PC-9 (cell line): ENCODE results near the gene HTR5A. TPM values are rescaled to one million over a fixed set of nuclear protein-coding genes. Genes with fewer than 3 reads are reported as not detected.
"Not testable (repeated sequence)": the region's sequence is repeated elsewhere in the genome, so short reads cannot be mapped to it uniquely, and the experiment has no call there.

Experiments used
- BruUV-seq: library from RNA; stranded (reverse); fragments of 400-500 nt; replicated peaks from 2 replicates; lab custom pipeline; 2021; lab: Mats Ljungman, UMichigan
- CTCF ChIA-PET: fragments of 300-600 bp; sonication (Branson Sonifier 250); formaldehyde crosslinking; loops from one replicate; lab custom pipeline; 2022; ENCODE audit warnings: antibody characterized with exemption; lab: Charles Lee
- POLR2A ChIA-PET: fragments of 300-600 bp; sonication (Branson Sonifier 250); formaldehyde crosslinking; loops from one replicate; lab custom pipeline; 2022; ENCODE audit warnings: antibody characterized with exemption; ENCODE audit not compliant: unreplicated experiment; lab: Charles Lee
- DNase-seq, 2 experiments: peaks; one replicate each; pipeline versions ENCODE4 v3.0.0 to v3.0.0-alpha.2; 2015 to 2022; ENCODE audit warnings: mixed read lengths in 1 of 2
- H2AFZ ChIP-seq: fragments of 200-600 bp; sonication (generic); 2 replicates; pipeline ENCODE4 v1.8.1; 2017; ENCODE audit warnings: antibody characterized with exemption
- H3F3A ChIP-seq: fragments of 200-600 bp; sonication (generic); 2 replicates; pipeline ENCODE4 v1.8.1; 2017; ENCODE audit warnings: antibody characterized with exemption, mild to moderate bottlenecking, low read depth; ENCODE audit not compliant: insufficient read depth
- H3K27ac ChIP-seq: fragments of 200-600 bp; sonication (generic); 2 replicates; pipeline ENCODE4 v1.6.1; 2016; ENCODE audit warnings: mixed run types
- H3K27me3 ChIP-seq: fragments of 200-600 bp; sonication (generic); 2 replicates; pipeline ENCODE4 v1.6.1; 2016; ENCODE audit warnings: low read depth, mixed run types; ENCODE audit not compliant: insufficient read depth
- H3K36me3 ChIP-seq: fragments of 200-600 bp; sonication (generic); 2 replicates; pipeline ENCODE4 v1.6.1; 2016; ENCODE audit warnings: low read depth, mixed run types
- H3K4me1 ChIP-seq: fragments of 200-600 bp; sonication (generic); replicated peaks from 2 replicates; pipeline ENCODE4 v1.6.1; 2016; ENCODE audit warnings: mixed run types; ENCODE audit not compliant: insufficient read depth
- H3K4me2 ChIP-seq: fragments of 200-600 bp; sonication (generic); 2 replicates; pipeline ENCODE4 v1.6.1; 2017; ENCODE audit warnings: mixed run types
- H3K4me3 ChIP-seq: fragments of 200-600 bp; sonication (generic); 2 replicates; pipeline ENCODE4 v1.6.1; 2016; ENCODE audit warnings: mixed run types
- H3K79me2 ChIP-seq: fragments of 200-600 bp; sonication (generic); 2 replicates; pipeline ENCODE4 v1.6.1; 2017; ENCODE audit warnings: low read depth, mixed run types
- H3K9me2 ChIP-seq: fragments of 200-600 bp; sonication (generic); 2 replicates; pipeline ENCODE4 v1.8.1; 2017; ENCODE audit warnings: mild to moderate bottlenecking; ENCODE audit not compliant: insufficient read depth
- H3K9me3 ChIP-seq: fragments of 200-600 bp; sonication (generic); 2 replicates; pipeline ENCODE4 v1.8.1; 2016; ENCODE audit warnings: low read depth; ENCODE audit not compliant: insufficient read depth
- H4K20me1 ChIP-seq: fragments of 200-600 bp; sonication (generic); 2 replicates; pipeline ENCODE4 v1.8.1; 2017; ENCODE audit not compliant: insufficient read depth
- EZH2 ChIP-seq: fragments of 200-600 bp; sonication (generic); IDR thresholded peaks from 2 replicates; pipeline ENCODE4 v1.8.0; 2017; ENCODE audit warnings: antibody characterized with exemption, low read depth
- intact Hi-C: fragments of 100-400 bp; cut with micrococcal nuclease; formaldehyde crosslinking; loops from one replicate; pipeline ENCODE4 v1.10.0; 2022; ENCODE audit not compliant: unreplicated experiment
- total RNA-seq: library from RNA; stranded (reverse); gene quantifications from 2 replicates; pipeline ENCODE4 v1.2.3, GENCODE V29; 2021
- TF ChIP-seq, protein P1 (sequence below): fragments of 200-600 bp; sonication (generic); conservative IDR thresholded peaks from 2 replicates; pipeline ENCODE4 v1.6.1; 2017; ENCODE audit warnings: mixed run types, antibody characterized with exemption, mild to moderate bottlenecking, moderate library complexity

Gene HTR5A
- total RNA-seq, 1 experiment from 2014 or later: not detected

DNA sequence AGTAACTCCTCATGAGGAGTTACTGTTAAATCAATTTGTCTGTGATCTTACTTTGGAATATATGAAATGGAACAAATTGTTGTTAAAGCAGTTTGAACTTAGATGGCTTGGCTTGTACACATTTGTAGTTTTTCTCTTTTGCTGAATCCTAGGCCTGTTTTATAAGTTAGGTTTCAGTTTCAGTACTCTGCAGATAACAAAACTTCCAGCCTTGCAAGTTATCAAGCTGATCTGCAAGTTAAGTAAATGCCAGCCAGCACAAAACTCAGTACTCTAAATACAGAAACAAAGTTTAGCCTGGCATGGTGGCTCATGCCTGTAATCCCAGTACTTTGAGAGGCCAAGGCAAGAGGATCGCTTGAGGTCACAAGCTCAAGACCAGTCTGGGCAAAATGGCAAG lies 42.2 kb upstream of the HTR5A start:
- Histone ChIP-seq H3K79me2 (no peaks in the 10 kb centered on the region), H3K4me1 (no peaks in the 10 kb centered on the region), H3K36me3 (no peaks in the 10 kb centered on the region), H3K4me2 (no peak overlapping the region), H2AFZ (no peak overlapping the region), H3K4me3 (no peak overlapping the region), H3K27ac (no peak overlapping the region), H4K20me1 (no peaks in the 10 kb centered on the region; the same call in 1 of the 2 replicates), H3K9me3 (no peaks in the 10 kb centered on the region), H3K9me2 (no peaks in the 10 kb centered on the region; the same call in 1 of the 2 replicates), H3F3A (no peaks in the 10 kb centered on the region), H3K27me3 (peaks cover 87% of the 10 kb centered on the region)
- POLR2A ChIA-PET: no interaction called here
- no TSS peak for BruUV-seq
- intact Hi-C loops: no loop called here
- no peak for DNase-seq
- TF ChIP-seq, protein P1, sequence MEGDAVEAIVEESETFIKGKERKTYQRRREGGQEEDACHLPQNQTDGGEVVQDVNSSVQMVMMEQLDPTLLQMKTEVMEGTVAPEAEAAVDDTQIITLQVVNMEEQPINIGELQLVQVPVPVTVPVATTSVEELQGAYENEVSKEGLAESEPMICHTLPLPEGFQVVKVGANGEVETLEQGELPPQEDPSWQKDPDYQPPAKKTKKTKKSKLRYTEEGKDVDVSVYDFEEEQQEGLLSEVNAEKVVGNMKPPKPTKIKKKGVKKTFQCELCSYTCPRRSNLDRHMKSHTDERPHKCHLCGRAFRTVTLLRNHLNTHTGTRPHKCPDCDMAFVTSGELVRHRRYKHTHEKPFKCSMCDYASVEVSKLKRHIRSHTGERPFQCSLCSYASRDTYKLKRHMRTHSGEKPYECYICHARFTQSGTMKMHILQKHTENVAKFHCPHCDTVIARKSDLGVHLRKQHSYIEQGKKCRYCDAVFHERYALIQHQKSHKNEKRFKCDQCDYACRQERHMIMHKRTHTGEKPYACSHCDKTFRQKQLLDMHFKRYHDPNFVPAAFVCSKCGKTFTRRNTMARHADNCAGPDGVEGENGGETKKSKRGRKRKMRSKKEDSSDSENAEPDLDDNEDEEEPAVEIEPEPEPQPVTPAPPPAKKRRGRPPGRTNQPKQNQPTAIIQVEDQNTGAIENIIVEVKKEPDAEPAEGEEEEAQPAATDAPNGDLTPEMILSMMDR: no peak
- no peak for TF ChIP-seq EZH2
- CTCF ChIA-PET: no interaction called here

DNA sequence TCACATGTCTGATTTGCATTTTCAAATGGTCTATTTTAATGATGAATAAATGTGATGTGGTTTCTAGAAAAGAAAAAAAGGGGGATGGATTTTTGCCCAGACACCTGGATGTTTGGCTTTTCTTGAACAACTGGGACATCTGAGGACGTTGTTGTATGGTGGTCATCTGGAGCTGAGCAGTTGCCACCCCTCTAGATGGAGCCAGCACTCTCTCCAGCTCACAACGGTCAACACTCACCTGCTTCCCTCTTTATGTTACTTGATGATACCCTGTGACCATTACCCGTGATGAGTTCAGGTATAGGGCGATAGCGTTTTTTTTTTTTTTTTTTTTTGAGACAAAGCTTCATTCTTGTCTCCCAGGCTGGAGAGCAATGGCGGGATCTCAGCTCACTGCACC lies 37.1 kb upstream of the HTR5A start:
- Histone ChIP-seq H3K36me3 (no peaks in the 10 kb centered on the region), H3K27ac (no peak overlapping the region), H2AFZ (no peak overlapping the region), H3K9me2 (no peaks in the 10 kb centered on the region; the same call in 1 of the 2 replicates), H3K4me1 (no peaks in the 10 kb centered on the region), H3K79me2 (no peaks in the 10 kb centered on the region), H4K20me1 (no peaks in the 10 kb centered on the region; the same call in 1 of the 2 replicates), H3K27me3 (peaks cover 83% of the 10 kb centered on the region), H3K4me2 (no peak overlapping the region), H3K9me3 (no peaks in the 10 kb centered on the region), H3K4me3 (no peak overlapping the region), H3F3A (no peaks in the 10 kb centered on the region)
- ChIA-PET POLR2A (no interaction called here), CTCF (no interaction called here)
- intact Hi-C loops: no loop called here
- TF ChIP-seq, protein P1: 0 out of 2 replicates have a peak, but pooled peaks have one; percentile 15
- no peak for TF ChIP-seq EZH2
- no TSS peak for BruUV-seq
- DNase-seq: no peak

DNA sequence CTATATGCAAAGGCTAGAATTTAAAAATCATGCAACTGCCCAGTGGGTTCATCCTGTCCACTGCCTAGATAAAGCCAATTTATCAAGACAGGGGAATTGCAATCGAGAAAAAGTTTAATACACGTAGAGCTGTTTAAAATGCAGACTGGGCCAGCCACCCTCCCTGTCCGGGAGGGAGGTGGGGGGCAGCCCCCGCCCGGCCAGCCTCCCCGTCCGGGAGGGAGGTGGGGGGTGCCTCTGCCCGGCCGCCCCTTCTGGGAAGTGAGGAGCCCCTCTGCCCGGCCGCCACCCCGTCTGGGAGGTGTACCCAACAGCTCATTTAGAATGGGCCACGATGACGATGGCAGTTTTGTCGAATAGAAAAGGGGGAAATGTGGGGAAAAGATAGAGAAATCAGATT lies 35.6 kb upstream of the HTR5A start:
- H3K4me1 ChIP-seq, CTCF ChIA-PET, H3K9me2 ChIP-seq, POLR2A ChIA-PET, H3K36me3 ChIP-seq, DNase-seq, H3K4me3 ChIP-seq, H4K20me1 ChIP-seq, intact Hi-C loops, H2AFZ ChIP-seq, BruUV-seq, H3K79me2 ChIP-seq, H3K4me2 ChIP-seq, H3K9me3 ChIP-seq, H3F3A ChIP-seq, H3K27ac ChIP-seq: not testable (repeated sequence)
- H3K27me3 ChIP-seq: peaks cover 88% of the 10 kb centered on the region
- TF ChIP-seq EZH2: 0 out of 2 replicates have a peak, but pooled peaks have one; percentile 57

DNA sequence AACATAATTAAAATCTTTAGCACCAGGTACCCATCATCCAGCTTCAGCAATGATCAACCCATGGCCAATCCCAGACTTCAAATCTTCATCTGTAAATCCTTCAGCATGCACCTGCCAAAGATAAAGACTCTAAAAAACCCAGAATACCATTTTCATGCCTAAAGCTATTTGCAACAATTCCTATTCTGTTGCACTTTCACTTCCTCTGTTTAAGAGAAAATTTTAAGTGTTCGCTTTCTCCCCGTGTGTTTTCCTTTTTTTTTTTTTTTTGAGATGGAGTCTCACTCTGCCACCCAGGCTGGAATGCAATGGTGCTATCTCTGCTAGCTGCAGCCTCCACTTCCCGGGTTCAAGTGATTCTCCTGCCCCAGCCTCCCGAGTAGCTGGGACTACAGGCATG lies 31.8 kb upstream of the HTR5A start:
- peaks cover 88% of the 10 kb centered on the region for H3K27me3 ChIP-seq
- TF ChIP-seq EZH2: no peak
- TF ChIP-seq, protein P1: no peak
- intact Hi-C loops: no loop called here
- no peaks in the 10 kb centered on the region; the same call in 1 of the 2 replicates for H3K9me3 ChIP-seq
- no peak overlapping the region for H3K27ac ChIP-seq
- H2AFZ ChIP-seq: no peak overlapping the region
- ChIA-PET CTCF (no interaction called here), POLR2A (no interaction called here)
- H3K4me2 ChIP-seq: no peak overlapping the region
- no peaks in the 10 kb centered on the region for H4K20me1 ChIP-seq
- H3K79me2 ChIP-seq: no peaks in the 10 kb centered on the region
- no TSS peak for BruUV-seq
- DNase-seq: no peak
- no peak overlapping the region for H3K4me3 ChIP-seq
- H3K9me2 ChIP-seq: no peaks in the 10 kb centered on the region
- no peaks in the 10 kb centered on the region for H3K36me3 ChIP-seq
- H3F3A ChIP-seq: no peaks in the 10 kb centered on the region
- H3K4me1 ChIP-seq: no peaks in the 10 kb centered on the region
